GM18517 (cell line): ENCODE measurements around the gene MGAT3.

Experiments
- ATAC-seq: cut with Tn5 transposase; IDR thresholded peaks from one replicate; pipeline ENCODE4 v1.9.1; 2021; ENCODE audit warnings: mild to moderate bottlenecking, moderate library complexity; ENCODE audit not compliant: unreplicated experiment

The MGAT3 gene

DNA sequence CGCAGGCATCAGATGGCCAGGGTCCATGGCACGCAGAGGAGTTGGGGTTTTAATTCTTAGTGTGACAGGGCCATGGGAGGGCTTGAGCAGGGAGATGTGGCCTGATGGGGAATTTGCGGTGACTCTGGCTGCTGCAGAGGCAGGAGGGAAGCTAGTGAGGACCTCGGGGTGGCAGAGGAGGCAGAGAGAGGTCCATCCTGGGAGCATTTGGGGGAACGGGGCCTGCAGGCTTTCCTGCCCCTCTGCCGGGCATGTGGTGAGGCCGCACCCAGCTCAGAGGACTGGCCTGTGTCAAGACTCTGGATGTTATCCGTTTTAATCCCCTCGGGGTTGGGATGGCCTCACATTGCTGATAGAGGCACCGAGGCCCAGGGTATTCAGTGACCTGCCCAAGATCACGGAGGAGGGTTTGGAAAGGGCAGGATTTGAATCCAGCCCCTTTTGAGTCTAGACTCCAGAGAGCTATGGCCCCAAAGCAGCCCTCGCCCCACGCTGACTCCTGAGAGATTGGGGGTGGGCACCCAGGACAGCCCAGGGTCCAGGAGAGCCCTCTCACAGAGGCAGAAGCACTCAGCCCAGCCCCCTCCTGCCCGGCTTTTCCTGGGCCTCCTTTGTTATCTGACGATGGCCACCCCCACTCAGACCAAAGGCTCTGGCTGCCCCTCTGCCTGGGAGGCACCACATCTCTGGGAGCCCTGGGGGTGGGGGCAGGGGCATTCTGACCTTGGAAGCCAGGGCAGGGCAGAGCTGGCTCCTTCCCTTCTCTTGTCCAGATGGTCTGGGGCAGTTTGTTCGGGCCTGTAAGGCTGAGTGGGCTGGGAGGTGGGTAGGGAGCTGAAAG lies 13.9 kb downstream of the MGAT3 start:
- no peak for ATAC-seq

DNA sequence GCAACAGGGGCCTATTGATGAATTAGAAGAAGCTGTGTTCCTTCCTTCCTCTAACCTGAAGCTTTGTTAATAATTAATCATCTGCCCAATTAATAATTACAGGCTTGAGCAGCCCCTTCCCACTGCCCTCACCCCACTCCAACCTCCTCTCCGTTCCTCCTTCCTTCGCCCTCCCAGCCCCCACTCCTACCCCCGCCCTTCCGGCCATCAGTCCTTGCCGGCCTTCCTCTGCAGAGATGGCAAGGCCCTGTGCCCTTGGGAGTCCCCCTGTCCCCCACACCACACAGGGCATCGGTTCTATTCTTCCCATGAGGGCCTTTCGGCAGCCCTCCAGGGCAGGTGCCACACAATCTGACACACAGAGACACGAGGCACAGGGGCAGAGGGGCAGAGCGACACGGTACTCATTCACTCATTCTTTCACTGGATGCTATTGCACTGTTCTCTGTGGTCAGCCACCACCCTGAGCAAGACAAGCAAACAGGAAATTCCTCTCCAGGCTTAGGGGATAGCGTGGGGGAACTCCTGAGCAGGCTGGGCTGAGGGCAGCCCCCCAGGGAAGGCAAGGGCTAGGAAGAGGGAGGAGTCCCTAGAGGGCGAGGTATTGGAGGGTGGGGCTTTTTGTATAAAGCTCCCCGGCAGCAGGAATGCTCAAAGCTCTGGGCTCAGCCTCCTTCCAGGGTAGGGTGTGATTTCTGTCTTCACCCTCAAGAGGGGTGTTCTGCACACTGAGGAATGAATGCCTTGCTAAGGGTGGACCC lies 14.7 kb downstream of the MGAT3 start:
- no peak for ATAC-seq

GRCh38 chr22:39472570-39473556 lies 16.1 kb downstream of the MGAT3 start:
- no peak for ATAC-seq

DNA sequence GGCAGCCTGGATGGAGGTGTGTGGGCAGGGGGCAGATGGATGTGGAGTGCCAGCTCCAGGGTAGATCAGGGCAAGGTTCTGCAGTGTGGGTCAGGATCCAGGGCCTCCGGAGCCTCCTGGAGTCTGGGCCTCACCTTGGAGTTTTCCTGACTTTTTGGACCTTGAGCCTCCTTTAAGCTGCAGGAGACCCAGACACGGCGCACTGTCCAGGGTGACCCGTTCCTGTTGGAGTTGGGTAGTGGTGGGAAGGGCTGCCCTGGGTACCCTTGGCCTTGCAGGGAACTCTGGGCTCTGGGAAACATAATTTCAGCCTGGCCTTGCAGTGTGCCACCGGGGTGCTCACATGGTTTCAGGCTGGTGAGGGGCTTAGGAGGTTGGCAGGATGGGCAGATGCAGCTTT lies 17.0 kb downstream of the MGAT3 start:
- no peak for ATAC-seq

GRCh38 chr22:39474351-39475111 lies 17.7 kb downstream of the MGAT3 start:
- no peak for ATAC-seq

DNA sequence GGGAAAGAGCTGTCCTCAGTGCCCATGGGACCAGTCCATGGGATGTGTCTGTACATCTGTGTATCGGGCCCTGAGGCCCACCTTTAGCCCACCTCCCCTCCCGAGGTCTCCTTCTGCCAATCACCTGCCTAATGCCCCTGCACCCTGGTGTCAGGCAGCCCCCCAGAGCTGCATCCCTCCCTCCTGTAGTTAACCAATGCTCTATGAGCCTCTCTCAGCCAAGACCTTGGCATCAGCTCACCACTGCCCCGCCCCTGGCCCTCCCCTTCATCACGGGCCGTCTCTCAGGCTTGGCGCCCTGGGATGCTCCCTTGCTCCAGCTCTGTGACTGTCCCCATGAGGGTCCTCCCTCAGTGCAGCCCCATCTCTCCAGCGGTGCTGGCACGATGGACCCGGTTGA lies 18.5 kb downstream of the MGAT3 start:
- no peak for ATAC-seq

DNA sequence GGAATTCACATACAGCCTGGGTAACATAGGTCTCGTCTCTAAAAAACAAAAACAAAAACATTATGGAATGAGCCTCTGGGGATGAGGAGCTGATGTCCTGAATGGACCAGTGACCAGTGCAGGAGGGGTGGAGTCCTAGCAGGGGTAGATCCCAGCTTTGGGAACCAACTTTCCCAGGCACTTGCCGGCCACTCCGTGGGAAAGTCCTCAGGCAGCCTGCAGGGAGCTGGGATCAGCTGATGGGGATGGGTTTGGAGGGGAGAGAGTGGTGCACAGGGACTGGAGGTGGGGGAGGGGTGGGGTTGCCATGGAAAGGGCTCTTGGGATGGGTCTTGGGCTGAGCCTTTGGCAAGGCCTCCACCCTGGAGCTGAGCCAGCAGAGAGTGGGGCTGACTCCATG lies 19.1 kb downstream of the MGAT3 start:
- ATAC-seq: no peak

DNA sequence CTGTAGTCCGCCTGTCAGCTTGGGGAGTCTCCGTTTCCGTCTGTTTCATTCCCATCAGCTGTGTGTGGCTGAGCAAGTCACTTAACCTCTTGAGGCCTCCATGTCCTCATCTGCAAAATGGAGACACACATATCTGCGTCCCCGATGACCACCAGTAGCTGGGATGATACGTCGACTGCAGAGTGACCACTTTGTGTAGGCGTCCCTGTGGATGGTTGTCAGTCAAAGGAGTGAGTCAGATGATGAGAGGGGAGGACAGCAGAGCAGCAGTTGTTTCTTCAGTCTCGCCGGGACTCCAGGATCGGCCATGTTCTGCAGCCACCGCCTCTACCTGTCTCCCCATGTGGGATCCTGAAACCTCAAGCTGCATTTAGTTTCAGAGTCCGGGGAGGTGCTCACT lies 19.9 kb downstream of the MGAT3 start:
- no peak for ATAC-seq

DNA sequence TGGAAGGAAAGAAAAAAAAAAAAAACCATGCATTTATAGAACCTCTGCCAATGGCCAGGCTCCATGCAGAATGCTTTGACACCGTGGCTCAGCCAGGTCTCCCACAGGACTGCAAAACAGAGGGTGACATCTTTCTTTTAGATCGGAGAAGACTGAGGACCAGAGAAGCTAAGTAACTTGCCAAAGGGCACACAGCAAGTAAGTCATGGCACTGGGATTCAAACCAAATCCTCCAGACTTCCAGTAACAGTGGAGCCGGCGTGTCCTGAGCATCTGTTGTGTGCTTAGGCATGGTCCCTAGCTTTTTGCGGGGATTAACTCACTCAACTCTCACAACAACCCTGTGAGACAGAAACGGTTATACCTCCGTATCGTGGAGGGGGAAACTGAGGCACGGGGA lies 20.7 kb downstream of the MGAT3 start:
- ATAC-seq: no peak

DNA sequence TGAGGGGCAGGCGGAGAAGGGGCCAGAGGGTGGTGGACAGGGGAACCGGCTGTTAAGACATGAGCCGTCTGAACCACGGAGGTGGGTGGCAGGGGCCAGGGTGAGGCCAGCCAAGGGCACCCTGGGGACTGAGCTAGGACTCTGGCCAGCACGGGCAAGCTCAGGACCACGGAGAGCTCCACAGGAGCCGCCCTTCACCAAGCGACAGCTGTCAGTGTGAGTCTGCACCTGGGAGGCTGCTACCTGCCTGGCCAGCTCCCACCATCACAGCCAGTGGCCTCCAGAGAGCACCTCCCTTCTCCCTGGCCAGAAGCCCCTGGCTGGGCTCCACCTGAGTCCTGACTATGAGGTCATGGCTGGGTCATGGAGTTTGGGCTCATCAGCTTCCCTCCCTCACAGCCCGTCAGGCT lies 21.6 kb downstream of the MGAT3 start:
- no peak for ATAC-seq

- no peak for ATAC-seq
These were observed 22.4 kb downstream of the MGAT3 start for GRCh38 chr22:39479254-39479653.

- ATAC-seq: no peak
These were observed 23.7 kb downstream of the MGAT3 start for GRCh38 chr22:39480557-39480956.

- no peak for ATAC-seq
These were observed 24.2 kb downstream of the MGAT3 start for GRCh38 chr22:39481054-39481453.

DNA sequence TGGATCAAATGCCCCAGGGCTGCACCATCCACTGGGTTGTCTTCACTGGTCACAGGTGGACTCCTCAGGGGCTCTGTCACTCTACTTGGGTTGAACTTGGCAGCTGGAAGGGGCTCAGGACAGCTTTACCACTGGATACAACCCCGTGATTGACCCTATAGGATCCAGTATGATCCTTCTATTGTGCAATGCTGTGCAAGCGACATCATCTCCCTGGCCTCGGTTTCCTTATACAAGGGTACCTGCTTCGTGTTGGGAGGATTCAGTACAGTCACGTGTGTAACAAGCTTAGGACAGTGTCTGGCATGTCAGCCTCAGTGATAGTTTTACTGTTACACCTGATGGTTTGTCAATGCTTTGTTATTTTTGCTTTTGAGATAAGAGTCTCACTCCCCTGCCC lies 24.8 kb downstream of the MGAT3 start:
- no peak for ATAC-seq

- ATAC-seq: no peak
These were observed 26.0 kb downstream of the MGAT3 start for GRCh38 chr22:39482768-39483167.

- no peak for ATAC-seq
These were observed 30.4 kb downstream of the MGAT3 start for GRCh38 chr22:39486951-39487825.

DNA sequence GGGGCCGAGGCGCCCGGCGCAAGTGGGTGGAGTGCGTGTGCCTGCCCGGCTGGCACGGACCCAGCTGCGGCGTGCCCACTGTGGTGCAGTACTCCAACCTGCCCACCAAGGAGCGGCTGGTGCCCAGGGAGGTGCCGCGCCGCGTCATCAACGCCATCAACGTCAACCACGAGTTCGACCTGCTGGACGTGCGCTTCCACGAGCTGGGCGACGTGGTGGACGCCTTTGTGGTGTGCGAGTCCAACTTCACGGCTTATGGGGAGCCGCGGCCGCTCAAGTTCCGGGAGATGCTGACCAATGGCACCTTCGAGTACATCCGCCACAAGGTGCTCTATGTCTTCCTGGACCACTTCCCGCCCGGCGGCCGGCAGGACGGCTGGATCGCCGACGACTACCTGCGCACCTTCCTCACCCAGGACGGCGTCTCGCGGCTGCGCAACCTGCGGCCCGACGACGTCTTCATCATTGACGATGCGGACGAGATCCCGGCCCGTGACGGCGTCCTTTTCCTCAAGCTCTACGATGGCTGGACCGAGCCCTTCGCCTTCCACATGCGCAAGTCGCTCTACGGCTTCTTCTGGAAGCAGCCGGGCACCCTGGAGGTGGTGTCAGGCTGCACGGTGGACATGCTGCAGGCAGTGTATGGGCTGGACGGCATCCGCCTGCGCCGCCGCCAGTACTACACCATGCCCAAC lies 31.2 kb downstream of the MGAT3 start:
- ATAC-seq: no peak

- ATAC-seq: no peak
These were observed 31.8 kb downstream of the MGAT3 start for GRCh38 chr22:39488563-39489083.
